Thoracic aorta (tissue), 2 donors: ENCODE data around the gene ASTN2. TPM values are rescaled to one million over a fixed set of nuclear protein-coding genes. Genes with fewer than 3 reads are reported as not detected.
A peak's percentile ranks its signal among the peaks of the same experiment; 100 is the strongest.

Experiments used
- ATAC-seq: fragments of 150-250 bp; one replicate; pipeline ENCODE4 v1.8.0; 2017; ENCODE audit warnings: low read depth; ENCODE audit not compliant: insufficient number of reproducible peaks, low FRiP score
- DNase-seq: peaks from one replicate; pipeline ENCODE4 v3.0.0-alpha.2; 2020; ENCODE audit warnings: low spot score
- H3K27ac ChIP-seq, 2 donors: fragments of 200-600 bp; sonication (generic); 1 replicate in 1 of 2; 2 replicates in 1 of 2; pipeline ENCODE4 v1.5.1; 2016; ENCODE audit warnings: mild to moderate bottlenecking in 2 of 2, moderate library complexity in 2 of 2
- H3K27me3 ChIP-seq: fragments of 200-600 bp; sonication (generic); replicated peaks from 2 replicates; pipeline ENCODE4 v1.6.0; 2016; ENCODE audit warnings: mild to moderate bottlenecking; ENCODE audit not compliant: insufficient read depth
- H3K36me3 ChIP-seq: fragments of 200-600 bp; sonication (generic); one replicate; pipeline ENCODE4 v1.5.1; 2016
- H3K4me1 ChIP-seq, 2 donors: fragments of 200-600 bp; sonication (generic); 1 replicate in 1 of 2; 2 replicates in 1 of 2; pipeline versions ENCODE4 v1.5.1 to v1.6.0; 2016; ENCODE audit warnings: low read depth in 2 of 2, mild to moderate bottlenecking in 1 of 2; ENCODE audit not compliant: control insufficient read depth in 1 of 2
- H3K4me3 ChIP-seq: fragments of 200-600 bp; sonication (generic); 2 replicates; pipeline ENCODE4 v1.5.1; 2016; ENCODE audit warnings: mild to moderate bottlenecking
- H3K9me3 ChIP-seq: fragments of 200-600 bp; sonication (generic); 2 replicates; pipeline ENCODE4 v1.5.1; 2016
- total RNA-seq, 2 donors: library from RNA; depleted of rRNA; stranded (reverse); fragments of >200 nt; gene quantifications; one replicate each; pipeline versions ENCODE4 v1.1.0 to v1.2.3, GENCODE V29; 2016
- TF ChIP-seq, protein P1 (sequence below): fragments of 200-600 bp; sonication (generic); IDR thresholded peaks from one replicate; pipeline ENCODE4 v1.5.1; 2019; ENCODE audit warnings: antibody characterized with exemption

Gene ASTN2
- total RNA-seq, 2 donors from 2014 or later, result 6.8 to 7.1 TPM

DNA sequence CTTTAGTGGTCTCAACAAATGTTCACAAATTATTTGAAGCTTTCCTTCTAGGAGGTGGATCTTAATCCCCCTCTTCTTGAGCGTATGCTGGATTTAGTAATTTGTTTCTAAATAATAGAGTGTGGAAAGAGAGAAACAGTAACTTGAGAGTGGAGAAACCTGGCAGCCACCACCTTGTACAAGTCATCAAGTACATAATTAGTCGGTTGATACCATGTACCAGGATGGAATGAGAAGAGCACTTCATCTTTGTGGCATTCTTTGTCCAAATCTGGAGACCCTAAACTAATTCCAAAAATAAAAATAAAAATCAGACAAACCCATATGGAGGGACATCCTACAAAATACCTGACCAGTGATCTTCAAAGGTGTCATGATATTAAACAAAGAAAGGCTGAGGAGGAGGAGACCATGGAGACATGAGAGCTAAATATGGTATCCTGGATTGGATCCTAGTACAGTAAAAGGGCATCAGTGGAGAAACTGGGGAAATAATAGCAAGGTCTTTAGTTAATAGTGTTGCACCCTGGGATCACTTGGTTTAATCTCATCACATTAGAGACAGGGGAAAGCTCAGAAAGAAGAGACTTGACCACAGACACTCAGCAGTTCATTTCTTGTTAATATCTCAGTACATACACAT, 147.9 kb downstream of the ASTN2 start:
- H3K9me3 ChIP-seq, result no peaks in the 10 kb centered on the region
- H3K27ac ChIP-seq, result no peak overlapping the region
- no peaks in the 10 kb centered on the region for H3K27me3 ChIP-seq
- H3K4me3 ChIP-seq, result no peak overlapping the region
- ATAC-seq (no peak), DNase-seq (no peak)
- H3K4me1 ChIP-seq, result peaks cover 0 to 10% of the 10 kb centered on the region in 2 donors
- TF ChIP-seq, protein P1, sequence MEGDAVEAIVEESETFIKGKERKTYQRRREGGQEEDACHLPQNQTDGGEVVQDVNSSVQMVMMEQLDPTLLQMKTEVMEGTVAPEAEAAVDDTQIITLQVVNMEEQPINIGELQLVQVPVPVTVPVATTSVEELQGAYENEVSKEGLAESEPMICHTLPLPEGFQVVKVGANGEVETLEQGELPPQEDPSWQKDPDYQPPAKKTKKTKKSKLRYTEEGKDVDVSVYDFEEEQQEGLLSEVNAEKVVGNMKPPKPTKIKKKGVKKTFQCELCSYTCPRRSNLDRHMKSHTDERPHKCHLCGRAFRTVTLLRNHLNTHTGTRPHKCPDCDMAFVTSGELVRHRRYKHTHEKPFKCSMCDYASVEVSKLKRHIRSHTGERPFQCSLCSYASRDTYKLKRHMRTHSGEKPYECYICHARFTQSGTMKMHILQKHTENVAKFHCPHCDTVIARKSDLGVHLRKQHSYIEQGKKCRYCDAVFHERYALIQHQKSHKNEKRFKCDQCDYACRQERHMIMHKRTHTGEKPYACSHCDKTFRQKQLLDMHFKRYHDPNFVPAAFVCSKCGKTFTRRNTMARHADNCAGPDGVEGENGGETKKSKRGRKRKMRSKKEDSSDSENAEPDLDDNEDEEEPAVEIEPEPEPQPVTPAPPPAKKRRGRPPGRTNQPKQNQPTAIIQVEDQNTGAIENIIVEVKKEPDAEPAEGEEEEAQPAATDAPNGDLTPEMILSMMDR, result no peak
- no peaks in the 10 kb centered on the region for H3K36me3 ChIP-seq

DNA sequence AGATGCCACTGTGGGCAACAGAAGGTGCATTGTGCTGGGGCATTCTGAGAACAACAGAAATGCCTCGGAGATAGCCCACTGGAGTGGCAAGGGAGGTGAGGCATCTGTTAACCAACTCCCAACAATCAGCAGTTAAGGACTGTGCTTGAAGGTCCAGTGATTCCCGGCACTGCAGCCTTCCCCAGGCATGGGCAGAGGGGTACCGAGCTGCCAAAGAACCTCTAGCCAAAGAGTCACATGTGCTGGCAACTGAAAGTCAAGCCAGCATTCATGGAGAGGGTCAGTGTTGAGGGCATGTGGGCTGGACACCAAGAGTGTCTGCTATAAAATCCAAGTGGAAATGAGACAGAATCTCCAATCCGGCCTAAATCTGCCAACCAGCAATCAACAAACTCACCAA, 149.6 kb downstream of the ASTN2 start:
- no peaks in the 10 kb centered on the region for H3K36me3 ChIP-seq
- no peak overlapping the region for H3K4me3 ChIP-seq
- TF ChIP-seq, protein P1, result no peak
- H3K9me3 ChIP-seq, result no peaks in the 10 kb centered on the region
- ATAC-seq (no peak), DNase-seq (no peak)
- H3K27me3 ChIP-seq, result no peaks in the 10 kb centered on the region
- peaks cover 0 to 10% of the 10 kb centered on the region in 2 donors for H3K4me1 ChIP-seq
- H3K27ac ChIP-seq, result peak overlapping the region in 1 of 2 donors; percentile 13

DNA sequence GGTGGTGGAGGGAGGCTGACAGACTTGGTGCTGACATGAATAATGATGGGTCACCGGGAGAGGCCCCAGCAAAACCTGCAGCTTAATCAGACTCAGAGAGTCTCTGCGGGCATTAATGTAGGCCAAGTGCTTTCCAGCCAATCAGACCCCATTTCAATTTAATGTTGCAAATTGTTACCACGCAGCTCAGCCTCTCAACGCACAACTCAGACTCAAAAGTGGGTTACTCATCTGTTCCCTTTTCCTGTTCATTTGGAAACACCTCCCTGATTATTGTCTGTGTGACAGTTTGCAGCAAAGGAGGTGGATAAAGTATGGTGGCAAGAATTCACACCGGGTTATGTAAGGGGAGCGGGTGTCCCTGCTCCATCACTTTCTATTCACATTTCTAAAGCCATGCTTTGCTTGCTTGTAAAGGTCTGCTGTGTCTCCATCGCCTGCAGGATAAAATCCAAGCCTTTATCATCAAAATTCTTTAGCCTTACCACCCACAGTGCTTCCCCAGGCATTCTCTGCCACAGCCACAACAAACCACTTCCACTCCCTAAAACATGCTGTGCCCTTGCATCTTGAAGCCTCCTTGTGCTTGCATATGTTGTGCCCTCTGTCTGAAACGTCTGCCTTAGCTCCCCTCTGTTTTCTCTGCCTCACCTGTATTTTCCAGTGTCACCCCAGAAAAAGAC, 156.5 kb downstream of the ASTN2 start:
- Histone ChIP-seq H3K9me3 (no peaks in the 10 kb centered on the region), H3K36me3 (no peaks in the 10 kb centered on the region), H3K4me1 (peaks cover 0 to 7% of the 10 kb centered on the region in 2 donors), H3K27me3 (no peaks in the 10 kb centered on the region), H3K27ac (no peak overlapping the region), H3K4me3 (no peak overlapping the region)
- ATAC-seq, result no peak
- DNase-seq, result no peak
- TF ChIP-seq, protein P1, result no peak

DNA sequence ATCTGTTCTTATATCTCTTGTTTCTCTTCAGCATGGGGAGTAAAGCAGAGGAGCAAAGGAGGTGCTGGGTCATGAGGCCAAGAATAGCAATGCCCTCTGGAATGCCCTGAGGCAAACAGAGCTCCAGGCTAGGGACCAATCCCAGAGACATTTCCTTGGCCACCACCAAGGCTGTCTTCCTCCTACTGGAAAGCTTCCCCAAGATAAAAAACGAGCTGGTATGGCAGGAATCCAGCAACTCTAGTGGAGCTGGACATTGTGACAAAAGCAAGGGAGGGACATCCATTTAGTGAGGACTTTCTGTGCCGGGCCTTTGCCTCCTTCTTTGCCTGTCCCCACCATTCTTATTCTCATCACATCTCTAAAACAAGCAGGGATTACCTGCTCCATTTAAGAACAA, 161.6 kb downstream of the ASTN2 start:
- Histone ChIP-seq H3K4me3 (no peak overlapping the region), H3K27me3 (no peaks in the 10 kb centered on the region), H3K36me3 (no peaks in the 10 kb centered on the region), H3K27ac (no peak overlapping the region), H3K9me3 (no peaks in the 10 kb centered on the region), H3K4me1 (no peaks in the 10 kb centered on the region)
- no peak for ATAC-seq
- DNase-seq, result no peak
- TF ChIP-seq, protein P1, result no peak

DNA sequence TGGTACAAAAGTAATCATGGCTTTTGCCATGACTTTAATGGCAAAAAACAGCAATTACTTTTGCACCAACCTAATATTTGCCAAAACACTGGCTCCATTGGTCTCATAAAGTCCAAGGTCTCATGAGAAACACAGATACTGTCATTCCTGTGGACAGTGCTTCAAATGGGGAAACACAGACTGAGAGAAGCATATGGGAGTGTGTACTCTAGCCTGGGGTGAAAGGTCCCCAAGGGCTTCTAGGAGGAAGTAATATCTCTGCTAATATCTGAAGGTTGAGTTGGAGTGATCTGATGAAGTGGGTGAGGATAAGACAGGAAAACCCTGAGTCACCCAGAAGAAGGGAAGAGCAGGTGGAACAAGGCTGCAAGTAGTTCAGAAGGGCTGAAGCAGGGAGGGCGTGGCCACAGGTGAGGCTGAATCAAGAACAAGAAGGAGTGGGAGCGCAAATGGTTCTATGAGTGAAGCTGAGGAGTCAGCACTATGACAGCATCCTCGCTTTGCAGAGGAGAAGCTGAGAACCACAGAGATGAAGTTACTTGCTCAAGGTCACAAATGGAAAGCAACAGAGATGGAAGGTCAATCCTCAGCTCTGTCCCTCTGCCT, 164.1 kb downstream of the ASTN2 start:
- H3K36me3 ChIP-seq, result no peaks in the 10 kb centered on the region
- no peak overlapping the region for H3K27ac ChIP-seq
- DNase-seq (no peak), ATAC-seq (no peak)
- H3K4me1 ChIP-seq, result no peaks in the 10 kb centered on the region
- H3K9me3 ChIP-seq, result no peaks in the 10 kb centered on the region
- H3K27me3 ChIP-seq, result no peaks in the 10 kb centered on the region
- H3K4me3 ChIP-seq, result no peak overlapping the region
- TF ChIP-seq, protein P1, result no peak
